SHP77 (cell line): ENCODE measurements around the gene MMGT1.

Experiments
- DNase-seq, 2 experiments: peaks; one replicate each; lab custom pipeline; 2025; lab: John Stamatoyannopoulos, UW

Gene MMGT1

GRCh38 chrX:135973548-135974278 lies at the start of gene MMGT1:
MMGT1 (minus strand) TSS chrX:135973988; CDS start chrX:135973675, 313 bp downstream.
- peak; percentile 41 to 66 for DNase-seq

- no peak for DNase-seq
Observed at GRCh38 chrX:136021903-136022302, 48.1 kb upstream of the MMGT1 start.

- DNase-seq, result no peak
Observed at GRCh38 chrX:136021160-136021559, 47.4 kb upstream of the MMGT1 start.

GRCh38 chrX:136019226-136019625 lies 45.4 kb upstream of the MMGT1 start:
- no peak for DNase-seq

GRCh38 chrX:136016881-136017280 lies 43.1 kb upstream of the MMGT1 start:
- no peak for DNase-seq

GRCh38 chrX:136015016-136015415 lies 41.2 kb upstream of the MMGT1 start:
- DNase-seq, result no peak

GRCh38 chrX:135988245-135988644 lies 14.5 kb upstream of the MMGT1 start:
- DNase-seq, result no peak

GRCh38 chrX:135985973-135986310 lies 12.2 kb upstream of the MMGT1 start:
- DNase-seq, result no peak

GRCh38 chrX:135985157-135985972 lies 11.6 kb upstream of the MMGT1 start, which contains the start of gene SLC9A6:
SLC9A6 (plus strand) TSS chrX:135985435; CDS start chrX:135985659, 224 bp downstream.
- peak; percentile 17 to 50 for DNase-seq

GRCh38 chrX:135984791-135985156 lies 11.0 kb upstream of the MMGT1 start:
- DNase-seq, result no peak

- no peak for DNase-seq
Observed at GRCh38 chrX:135984256-135984655, 10.5 kb upstream of the MMGT1 start.

- no peak for DNase-seq
Observed at GRCh38 chrX:135982860-135983259, 9.1 kb upstream of the MMGT1 start.

- DNase-seq, result no peak
Observed at GRCh38 chrX:135981668-135982067, 7.9 kb upstream of the MMGT1 start.

- no peak for DNase-seq
Observed at GRCh38 chrX:135981010-135981409, 7.2 kb upstream of the MMGT1 start.

GRCh38 chrX:135977611-135978010 lies 3.8 kb upstream of the MMGT1 start:
- no peak for DNase-seq

GRCh38 chrX:135975421-135975820 lies 1.6 kb upstream of the MMGT1 start:
- DNase-seq, result no peak

GRCh38 chrX:135974279-135974856 lies 580 bp upstream of the MMGT1 start:
- peak in 1 of 2 experiments; percentile 24 for DNase-seq

- DNase-seq, result no peak
Observed at GRCh38 chrX:135973025-135973547, 702 bp downstream of the MMGT1 start.

GRCh38 chrX:135951291-135951690 lies 22.5 kb downstream of the MMGT1 start:
- no peak for DNase-seq

GRCh38 chrX:135944486-135944885 lies 29.3 kb downstream of the MMGT1 start:
- no peak for DNase-seq

GRCh38 chrX:135931644-135932487 lies 41.9 kb downstream of the MMGT1 start:
- DNase-seq, result peak; percentile 3 to 24

GRCh38 chrX:135927897-135928296 lies 45.9 kb downstream of the MMGT1 start:
- no peak for DNase-seq
